Astrocyte of the cerebellum (primary cell): ENCODE data around the gene CD99L2.

Source experiments
- DNase-seq: peaks from one replicate; pipeline ENCODE4 v3.0.0-alpha.2; 2011; ENCODE audit warnings: low read depth
- H3K4me3 ChIP-seq: 2 replicates; pipeline ENCODE4 v1.5.1; 2011; ENCODE audit warnings: mild to moderate bottlenecking, low read depth, low read length, moderate library complexity
- CTCF ChIP-seq: IDR thresholded peaks from 2 replicates; pipeline ENCODE4 v1.5.1; 2012; ENCODE audit warnings: low read length, low read depth, moderate library complexity, mild to moderate bottlenecking; ENCODE audit errors: missing control alignments
- in situ Hi-C: cut with HindIII; loops from 2 replicates; pipeline ENCODE4 v1.10.0; 2017; ENCODE audit warnings: low sequenced_read_pairs

CD99L2 gene

GRCh38 chrX:150848914-150849365, 49.5 kb downstream of the CD99L2 start:
- in situ Hi-C loops = no loop called here
- no peak for DNase-seq
- no peak overlapping the region for H3K4me3 ChIP-seq
- no peak for TF ChIP-seq CTCF

- no peak for TF ChIP-seq CTCF
- H3K4me3 ChIP-seq = no peak overlapping the region
- no peak for DNase-seq
- in situ Hi-C loops = no loop called here
These were observed 51.4 kb downstream of the CD99L2 start for GRCh38 chrX:150847088-150847487.

- no peak for TF ChIP-seq CTCF
- in situ Hi-C loops = no loop called here
- H3K4me3 ChIP-seq = no peak overlapping the region
- DNase-seq = no peak
These were observed 52.3 kb downstream of the CD99L2 start for GRCh38 chrX:150846130-150846529.

- no peak for TF ChIP-seq CTCF
- DNase-seq = no peak
- H3K4me3 ChIP-seq = no peak overlapping the region
- in situ Hi-C loops = no loop called here
These were observed 53.4 kb downstream of the CD99L2 start for GRCh38 chrX:150845091-150845490.

GRCh38 chrX:150844016-150844415, 54.5 kb downstream of the CD99L2 start:
- in situ Hi-C loops = no loop called here
- TF ChIP-seq CTCF = no peak
- no peak overlapping the region for H3K4me3 ChIP-seq
- no peak for DNase-seq

- DNase-seq = no peak
- TF ChIP-seq CTCF = no peak
- in situ Hi-C loops = no loop called here
- no peak overlapping the region for H3K4me3 ChIP-seq
These were observed 56.2 kb downstream of the CD99L2 start for GRCh38 chrX:150842198-150842685.
